DMS 273 (cell line): ENCODE measurements around the gene PSMD12.
"Not testable (repeated sequence)": the region's sequence is repeated elsewhere in the genome, so short reads cannot be mapped to it uniquely, and the experiment has no call there.

ENCODE experiments used
- DNase-seq: peaks from one replicate; lab custom pipeline; 2025; ENCODE audit not compliant: unreplicated experiment; lab: John Stamatoyannopoulos, UW

PSMD12 gene

GRCh38 chr17:67388536-67388935 lies 22.2 kb upstream of the PSMD12 start:
- not testable (repeated sequence) for DNase-seq

GRCh38 chr17:67386965-67387551 lies 20.7 kb upstream of the PSMD12 start:
- DNase-seq = peak; percentile 81

- DNase-seq = no peak
These were observed 19.0 kb upstream of the PSMD12 start for GRCh38 chr17:67385122-67385988.

GRCh38 chr17:67381929-67382257 lies 15.5 kb upstream of the PSMD12 start:
- no peak for DNase-seq

GRCh38 chr17:67379251-67379630 lies 12.9 kb upstream of the PSMD12 start:
- no peak for DNase-seq

GRCh38 chr17:67378454-67379250 lies 12.3 kb upstream of the PSMD12 start:
- DNase-seq = peak; percentile 96

- DNase-seq = peak; percentile 77
These were observed 11.4 kb upstream of the PSMD12 start for GRCh38 chr17:67377488-67378453.

- peak; percentile 95 for DNase-seq
These were observed 10.5 kb upstream of the PSMD12 start, which contains the start of gene PITPNC1 for GRCh38 chr17:67376737-67377487. Gene PITPNC1 (plus strand): TSS chr17:67377281.

- DNase-seq = peak; percentile 41
These were observed 10.0 kb upstream of the PSMD12 start for GRCh38 chr17:67376415-67376736.

- no peak for DNase-seq
These were observed 9.3 kb upstream of the PSMD12 start for GRCh38 chr17:67375716-67376115.

- DNase-seq = no peak
These were observed 8.7 kb upstream of the PSMD12 start for GRCh38 chr17:67375054-67375427.

GRCh38 chr17:67374329-67375053 lies 8.1 kb upstream of the PSMD12 start:
- peak; percentile 93 for DNase-seq

- DNase-seq = no peak
These were observed 6.4 kb upstream of the PSMD12 start for GRCh38 chr17:67372751-67373150.

GRCh38 chr17:67369676-67370075 lies 3.3 kb upstream of the PSMD12 start:
- DNase-seq = no peak

- DNase-seq = peak; percentile 53
These were observed 612 bp downstream of the PSMD12 start for GRCh38 chr17:67365738-67366192.

- peak; percentile 44 for DNase-seq
These were observed 1.3 kb downstream of the PSMD12 start for GRCh38 chr17:67364847-67365737.

GRCh38 chr17:67362173-67362572 lies 4.2 kb downstream of the PSMD12 start:
- DNase-seq = no peak

- DNase-seq = no peak
These were observed 5.5 kb downstream of the PSMD12 start for GRCh38 chr17:67360880-67361279.
